Nephron (organoid): ENCODE measurements around the gene KCNJ16.

ENCODE experiments used
- H3K27ac Mint-ChIP-seq, 3 experiments: 2 replicates each; pipeline ENCODE4 v1.8.0; 2020; ENCODE audit warnings: mixed read lengths in 3 of 3, mild to moderate bottlenecking in 2 of 3, moderate library complexity in 1 of 3
- H3K27me3 Mint-ChIP-seq: 2 replicates; pipeline ENCODE4 v1.8.0; 2021; ENCODE audit warnings: low read depth, mild to moderate bottlenecking, moderate library complexity, mixed read lengths
- H3K36me3 Mint-ChIP-seq: 2 replicates; pipeline ENCODE4 v1.8.0; 2020; ENCODE audit warnings: low read depth, mixed read lengths
- H3K4me1 Mint-ChIP-seq: 2 replicates; pipeline ENCODE4 v1.8.0; 2020; ENCODE audit warnings: mixed read lengths
- H3K4me3 Mint-ChIP-seq, 3 experiments: 2 replicates each; pipeline ENCODE4 v1.8.0; 2020; ENCODE audit warnings: mild to moderate bottlenecking in 3 of 3, mixed read lengths in 3 of 3, moderate library complexity in 2 of 3
- H3K9me3 Mint-ChIP-seq: 2 replicates; pipeline ENCODE4 v1.8.0; 2020; ENCODE audit warnings: mixed read lengths
- CTCF ChIP-seq, 3 experiments: fragments of 200-600 bp; sonication (generic); IDR thresholded peaks; one replicate each; pipeline ENCODE4 v1.5.0; 2021; ENCODE audit warnings: antibody characterized with exemption in 3 of 3; ENCODE audit not compliant: unreplicated experiment in 3 of 3

The KCNJ16 gene

GRCh38 chr17:70161519-70161918 lies 86.5 kb downstream of the KCNJ16 start:
- Mint-ChIP-seq H3K4me1 (no peaks in the 10 kb centered on the region), H3K9me3 (no peaks in the 10 kb centered on the region), H3K27me3 (no peaks in the 10 kb centered on the region), H3K4me3 (no peak overlapping the region), H3K27ac (no peak overlapping the region), H3K36me3 (no peaks in the 10 kb centered on the region)
- TF ChIP-seq CTCF (IDR thresholded peaks at IDR 0.05; ENCODE audit: unreplicated experiment in 3 of 3) = no peak

DNA sequence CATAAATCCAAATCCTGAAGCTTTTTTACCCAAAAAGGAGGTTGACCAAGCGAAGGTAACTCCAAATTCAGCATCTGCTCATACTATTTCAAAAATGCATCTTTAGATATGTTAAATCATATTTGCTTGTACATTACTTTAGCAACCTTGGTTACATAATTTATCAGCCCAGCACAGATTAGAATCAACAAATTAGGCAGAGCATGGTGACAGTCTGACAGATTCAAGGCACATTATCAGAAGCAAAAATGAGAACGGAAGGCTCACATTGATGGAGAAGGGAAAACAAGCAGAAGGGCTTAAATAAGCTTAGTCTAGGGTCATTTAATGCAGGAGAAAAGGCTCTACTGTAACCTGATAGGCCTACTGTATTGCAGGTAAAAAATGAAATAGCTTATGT lies 90.4 kb downstream of the KCNJ16 start:
- Mint-ChIP-seq H3K27ac (no peak overlapping the region), H3K9me3 (no peaks in the 10 kb centered on the region), H3K4me3 (no peak overlapping the region), H3K4me1 (peaks cover 9% of the 10 kb centered on the region), H3K27me3 (peaks cover 17% of the 10 kb centered on the region), H3K36me3 (no peaks in the 10 kb centered on the region)
- no peak for TF ChIP-seq CTCF (IDR thresholded peaks at IDR 0.05; ENCODE audit: unreplicated experiment in 3 of 3)

GRCh38 chr17:70166615-70167014 lies 91.6 kb downstream of the KCNJ16 start:
- Mint-ChIP-seq H3K36me3 (no peaks in the 10 kb centered on the region), H3K27ac (no peak overlapping the region), H3K27me3 (peaks cover 30% of the 10 kb centered on the region)

DNA sequence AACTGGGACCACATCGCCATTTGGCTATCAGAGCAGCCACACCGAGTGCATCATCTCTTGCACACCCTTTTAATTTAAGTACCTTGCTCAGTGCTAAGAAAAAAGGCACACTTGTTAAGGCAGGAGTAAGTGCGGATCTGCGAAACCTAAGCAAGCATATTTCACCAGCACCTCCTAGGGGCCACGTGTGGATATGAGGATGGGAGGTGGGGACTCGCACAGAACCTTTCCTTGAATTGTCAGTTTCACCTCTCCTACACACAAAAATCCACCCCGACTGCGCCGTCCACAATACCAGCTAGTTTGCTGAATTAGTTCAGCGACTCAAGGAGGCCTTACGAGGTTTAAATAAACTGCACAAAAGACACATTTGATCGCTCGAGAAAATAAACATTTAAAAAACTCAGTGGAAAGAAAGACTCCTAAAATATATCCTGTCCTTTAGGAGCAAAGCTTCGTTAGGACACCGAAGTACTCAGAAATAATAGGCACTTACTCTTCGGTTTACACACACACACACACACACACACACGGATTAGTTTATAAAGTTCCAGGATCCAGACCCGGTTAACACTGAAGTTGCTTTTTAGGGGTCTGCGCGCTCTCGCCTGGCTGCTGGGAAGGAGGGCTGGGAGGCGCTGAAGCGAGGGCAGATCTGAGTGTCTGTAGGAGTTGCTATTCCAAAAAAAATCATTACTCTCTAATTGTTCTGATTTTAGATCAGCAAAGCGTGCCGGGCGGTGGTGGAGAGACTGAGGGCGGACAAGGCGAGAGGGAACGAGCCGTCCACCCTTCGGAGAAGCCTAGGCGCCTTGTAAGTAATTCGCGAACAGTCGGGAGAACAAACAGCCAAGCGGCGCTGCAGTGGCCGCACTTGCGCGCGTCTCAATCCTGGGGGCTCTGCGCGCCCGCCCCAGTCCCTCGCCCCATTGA lies 93.3 kb downstream of the KCNJ16 start:
- peak overlapping the region; percentile 87 to 93 (median 91) for H3K4me3 Mint-ChIP-seq
- peak; percentile 62 to 69 (median 62) for TF ChIP-seq CTCF (IDR thresholded peaks at IDR 0.05; ENCODE audit: unreplicated experiment in 3 of 3)
- H3K27me3 Mint-ChIP-seq = peaks cover 42% of the 10 kb centered on the region
- peaks cover 29% of the 10 kb centered on the region for H3K4me1 Mint-ChIP-seq
- H3K27ac Mint-ChIP-seq = peak overlapping the region; percentile 61 to 83 (median 71)
- H3K9me3 Mint-ChIP-seq = no peaks in the 10 kb centered on the region
- no peaks in the 10 kb centered on the region for H3K36me3 Mint-ChIP-seq

More at GRCh38 chr17:70166615-70167014, 91.6 kb downstream of the KCNJ16 start:
- Mint-ChIP-seq H3K4me3 (peak overlapping the region in 1 of 3 experiments; percentile 41), H3K4me1 (peaks cover 13% of the 10 kb centered on the region), H3K9me3 (no peaks in the 10 kb centered on the region)
- TF ChIP-seq CTCF (IDR thresholded peaks at IDR 0.05; ENCODE audit: unreplicated experiment in 3 of 3) = no peak

GRCh38 chr17:70168977-70169708 lies 94.1 kb downstream of the KCNJ16 start, which contains the start of gene KCNJ2:
TSS of gene KCNJ2 (plus strand) at chr17:70169532. CDS start at chr17:70175040, 5,508 bp downstream.
- peak within 1 kb of the TSS; percentile 87 to 93 (median 91) for H3K4me3 Mint-ChIP-seq
- H3K9me3 Mint-ChIP-seq = no peaks in the 10 kb centered on the region
- TF ChIP-seq CTCF (IDR thresholded peaks at IDR 0.05; ENCODE audit: unreplicated experiment in 3 of 3) = no peak
- H3K27me3 Mint-ChIP-seq = peaks cover 43% of the 10 kb centered on the region
- peak within 1 kb of the TSS; percentile 61 to 83 (median 71) for H3K27ac Mint-ChIP-seq
- H3K36me3 Mint-ChIP-seq = no peaks in the 10 kb centered on the region
- H3K4me1 Mint-ChIP-seq = peaks cover 30% of the 10 kb centered on the region
